OCI-LY1 (cell line): ENCODE data around the gene GLIS1.

Experiments
- H2AFZ ChIP-seq: fragments of 200-600 bp; sonication (generic), shearing (Covaris generic); 2 replicates; pipeline ENCODE4 v1.6.0; 2014; ENCODE audit warnings: antibody characterized with exemption, mild to moderate bottlenecking, low read length
- H3F3A ChIP-seq: fragments of 200-600 bp; sonication (generic), shearing (Covaris generic); 2 replicates; pipeline ENCODE4 v1.6.0; 2014; ENCODE audit warnings: mild to moderate bottlenecking, antibody characterized with exemption, low read length, moderate library complexity; ENCODE audit not compliant: insufficient read depth
- H3K27ac ChIP-seq: fragments of 200-600 bp; sonication (generic); 2 replicates; pipeline ENCODE4 v1.5.1; 2014; ENCODE audit warnings: low read length, mixed run types, mild to moderate bottlenecking, low read depth; ENCODE audit not compliant: poor library complexity, severe bottlenecking
- H3K27me3 ChIP-seq: fragments of 200-600 bp; sonication (generic); 2 replicates; pipeline ENCODE4 v1.6.0; 2014; ENCODE audit warnings: antibody characterized with exemption, mild to moderate bottlenecking, low read length, moderate library complexity; ENCODE audit not compliant: insufficient read depth
- H3K36me3 ChIP-seq: fragments of 200-600 bp; sonication (generic); 2 replicates; pipeline ENCODE4 v1.6.1; 2014; ENCODE audit warnings: mild to moderate bottlenecking, antibody characterized with exemption, low read length, moderate library complexity, mixed read lengths; ENCODE audit not compliant: insufficient read depth
- H3K4me1 ChIP-seq: fragments of 200-600 bp; sonication (generic); 2 replicates; pipeline ENCODE4 v1.5.1; 2014; ENCODE audit warnings: mild to moderate bottlenecking, low read length, moderate library complexity; ENCODE audit not compliant: insufficient read depth, severe bottlenecking
- H3K4me2 ChIP-seq: fragments of 200-600 bp; sonication (generic), shearing (Covaris generic); 2 replicates; pipeline ENCODE4 v1.6.1; 2014; ENCODE audit warnings: low read length
- H3K4me3 ChIP-seq: fragments of 200-600 bp; sonication (generic); 2 replicates; pipeline ENCODE4 v1.5.1; 2014; ENCODE audit warnings: low read length, low read depth, mild to moderate bottlenecking, mixed read lengths; ENCODE audit not compliant: poor library complexity, severe bottlenecking
- H3K79me2 ChIP-seq: fragments of 200-600 bp; shearing (Covaris generic); 2 replicates; pipeline ENCODE4 v1.6.1; 2016; ENCODE audit warnings: mixed run types, low read length, mixed read lengths; ENCODE audit not compliant: insufficient read depth
- H3K9ac ChIP-seq: fragments of 200-600 bp; sonication (generic), shearing (Covaris generic); 2 replicates; pipeline ENCODE4 v1.6.1; 2014; ENCODE audit warnings: mild to moderate bottlenecking, low read length, mixed read lengths
- H3K9me2 ChIP-seq: fragments of 200-600 bp; sonication (generic), shearing (Covaris generic); 2 replicates; pipeline ENCODE4 v1.6.1; 2014; ENCODE audit warnings: low read depth, mild to moderate bottlenecking, low read length, mixed read lengths
- H3K9me3 ChIP-seq: fragments of 200-600 bp; shearing (Covaris generic); 2 replicates; pipeline ENCODE4 v1.6.1; 2014; ENCODE audit warnings: low read length, mixed read lengths
- H4K20me1 ChIP-seq: fragments of 200-600 bp; sonication (generic), shearing (Covaris generic); 2 replicates; pipeline ENCODE4 v1.6.0; 2016; ENCODE audit warnings: mild to moderate bottlenecking, low read length; ENCODE audit not compliant: insufficient read depth
- CTCF ChIP-seq: fragments of 200-600 bp; sonication (generic), shearing (Covaris generic); IDR thresholded peaks from 2 replicates; pipeline ENCODE4 v1.5.1; 2017; ENCODE audit warnings: mild to moderate bottlenecking, antibody characterized with exemption, low read length, moderate library complexity, mixed read lengths
- EZH2 ChIP-seq: fragments of 200-600 bp; sonication (generic), shearing (Covaris generic); IDR thresholded peaks from 2 replicates; pipeline ENCODE4 v1.8.0; 2017; ENCODE audit warnings: borderline replicate concordance, mixed run types, mild to moderate bottlenecking, antibody characterized with exemption, low read length, moderate library complexity, mixed read lengths

Gene GLIS1

DNA sequence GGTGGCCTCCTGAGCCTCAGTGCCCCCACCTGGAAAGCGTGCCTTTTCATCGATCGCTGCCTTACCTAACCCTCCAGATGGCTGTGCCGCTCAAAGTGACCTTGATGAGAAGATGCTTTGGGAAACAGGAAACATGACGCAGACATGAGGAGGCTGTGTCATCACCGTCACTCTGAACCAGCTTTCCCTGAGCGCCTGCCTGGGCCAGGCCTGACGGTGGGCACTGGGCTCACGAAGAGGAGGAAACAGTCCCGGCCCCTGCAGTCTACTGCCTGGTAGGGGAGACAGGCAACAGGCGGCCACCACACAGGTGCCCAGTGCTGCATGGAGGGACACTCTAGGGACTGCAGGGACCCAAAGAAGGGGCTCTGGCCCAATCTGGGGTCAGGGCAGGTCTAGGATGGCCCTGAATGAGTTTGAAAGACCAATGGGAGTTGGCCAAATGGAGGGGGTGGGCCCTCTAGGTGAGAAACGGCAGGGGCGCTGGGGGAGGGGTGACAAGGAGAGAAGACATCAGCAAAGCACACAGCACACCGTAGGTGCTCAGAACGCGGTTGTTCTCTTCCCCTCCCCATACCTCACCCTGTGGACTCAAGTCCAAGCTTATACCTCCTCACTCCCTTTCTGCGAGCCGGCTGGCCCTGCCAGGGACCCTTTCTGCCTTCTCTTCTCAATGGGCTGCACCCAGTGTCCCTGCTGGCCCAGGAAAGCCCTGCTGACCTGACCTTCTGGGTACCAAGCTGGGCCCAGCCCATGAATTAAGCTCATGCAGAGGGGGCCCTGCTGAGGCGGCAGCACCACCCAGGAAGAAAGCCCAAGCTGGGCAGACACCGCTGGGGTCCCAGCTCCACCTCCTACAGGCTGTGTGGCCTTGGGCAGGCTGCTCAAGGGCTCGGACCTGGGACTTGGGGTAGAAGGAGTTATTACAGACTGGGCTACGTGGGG lies 44.9 kb downstream of the GLIS1 start:
- Histone ChIP-seq H2AFZ (no peak overlapping the region), H3K36me3 (no peaks in the 10 kb centered on the region), H3K27ac (no peak overlapping the region), H3K79me2 (no peaks in the 10 kb centered on the region), H3F3A (no peaks in the 10 kb centered on the region), H3K27me3 (0 out of 2 replicates have a peak, but pooled peaks cover 4% of the 10 kb centered on the region), H3K9me2 (no peaks in the 10 kb centered on the region), H3K9me3 (no peaks in the 10 kb centered on the region), H4K20me1 (no peaks in the 10 kb centered on the region), H3K9ac (no peak overlapping the region), H3K4me1 (no peaks in the 10 kb centered on the region), H3K4me2 (no peak overlapping the region), H3K4me3 (no peak overlapping the region)
- TF ChIP-seq CTCF (no peak), EZH2 (no peak)

GRCh38 chr1:53693339-53693738 lies 45.6 kb downstream of the GLIS1 start:
- Histone ChIP-seq H3K9me2 (no peaks in the 10 kb centered on the region), H3K79me2 (no peaks in the 10 kb centered on the region), H3K36me3 (no peaks in the 10 kb centered on the region), H3K9me3 (no peaks in the 10 kb centered on the region), H3K27me3 (0 out of 2 replicates have a peak, but pooled peaks cover 4% of the 10 kb centered on the region), H3K4me1 (no peaks in the 10 kb centered on the region), H3F3A (no peaks in the 10 kb centered on the region), H3K4me3 (no peak overlapping the region), H2AFZ (no peak overlapping the region), H3K9ac (no peak overlapping the region), H3K27ac (no peak overlapping the region), H3K4me2 (no peak overlapping the region), H4K20me1 (no peaks in the 10 kb centered on the region)
- TF ChIP-seq EZH2, result no peak
- no peak for TF ChIP-seq CTCF

DNA sequence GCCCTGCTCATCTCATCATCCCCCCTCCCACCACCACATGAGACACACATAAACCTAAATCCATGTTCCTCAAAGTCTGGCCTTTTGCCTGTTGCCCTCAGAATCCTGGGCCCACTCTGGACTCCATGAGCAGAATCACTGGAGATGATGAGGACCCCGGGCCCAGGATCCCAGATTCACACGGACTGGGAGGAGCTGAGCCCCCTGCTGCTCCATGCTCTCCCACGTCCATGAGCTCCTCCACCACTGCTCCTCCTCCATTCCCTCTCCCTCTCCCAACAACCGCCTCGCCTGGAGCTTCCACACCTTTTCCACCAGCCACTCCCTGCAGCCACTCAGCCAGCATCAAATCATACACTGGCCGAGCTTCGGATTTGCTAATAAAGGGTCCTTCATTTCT lies 47.6 kb downstream of the GLIS1 start:
- no peak overlapping the region for H2AFZ ChIP-seq
- no peaks in the 10 kb centered on the region for H3F3A ChIP-seq
- H3K27me3 ChIP-seq, result 0 out of 2 replicates have a peak, but pooled peaks cover 4% of the 10 kb centered on the region
- H3K4me1 ChIP-seq, result no peaks in the 10 kb centered on the region
- no peaks in the 10 kb centered on the region for H3K9me2 ChIP-seq
- H4K20me1 ChIP-seq, result no peaks in the 10 kb centered on the region
- H3K4me2 ChIP-seq, result no peak overlapping the region
- no peak overlapping the region for H3K9ac ChIP-seq
- H3K4me3 ChIP-seq, result no peak overlapping the region
- no peak overlapping the region for H3K27ac ChIP-seq
- H3K9me3 ChIP-seq, result no peaks in the 10 kb centered on the region
- H3K79me2 ChIP-seq, result no peaks in the 10 kb centered on the region
- TF ChIP-seq CTCF (no peak), EZH2 (no peak)
- H3K36me3 ChIP-seq, result no peaks in the 10 kb centered on the region
